DMS53 treated with DMSO at 0.1 percent for 48 hours (cell line): ENCODE measurements around the gene PLOD2.
A peak's percentile ranks its signal among the peaks of the same experiment; 100 is the strongest.

Experiments
- DNase-seq: peaks from one replicate; lab custom pipeline; 2025; ENCODE audit not compliant: unreplicated experiment; lab: John Stamatoyannopoulos, UW

Gene PLOD2

GRCh38 chr3:146101538-146101937 lies 59.4 kb downstream of the PLOD2 start:
- no peak for DNase-seq

- no peak for DNase-seq
Observed at GRCh38 chr3:146100825-146101444, 60.0 kb downstream of the PLOD2 start.

- no peak for DNase-seq
Observed at GRCh38 chr3:146100180-146100579, 60.8 kb downstream of the PLOD2 start.

GRCh38 chr3:146099316-146099715 lies 61.7 kb downstream of the PLOD2 start:
- DNase-seq: no peak

GRCh38 chr3:146093896-146094295 lies 67.1 kb downstream of the PLOD2 start:
- DNase-seq: no peak

- no peak for DNase-seq
Observed at GRCh38 chr3:146092230-146092629, 68.8 kb downstream of the PLOD2 start.

GRCh38 chr3:146091397-146091796 lies 69.6 kb downstream of the PLOD2 start:
- DNase-seq: no peak

GRCh38 chr3:146090521-146090920 lies 70.5 kb downstream of the PLOD2 start:
- no peak for DNase-seq

- DNase-seq: no peak
Observed at GRCh38 chr3:146088840-146089239, 72.1 kb downstream of the PLOD2 start.

- no peak for DNase-seq
Observed at GRCh38 chr3:146087116-146087515, 73.9 kb downstream of the PLOD2 start.

- no peak for DNase-seq
Observed at GRCh38 chr3:146086211-146086610, 74.8 kb downstream of the PLOD2 start.

- DNase-seq: no peak
Observed at GRCh38 chr3:146085678-146086077, 75.3 kb downstream of the PLOD2 start.

GRCh38 chr3:146080578-146080977 lies 80.4 kb downstream of the PLOD2 start:
- no peak for DNase-seq

- no peak for DNase-seq
Observed at GRCh38 chr3:146078031-146078430, 83.0 kb downstream of the PLOD2 start.

- no peak for DNase-seq
Observed at GRCh38 chr3:146077181-146077580, 83.8 kb downstream of the PLOD2 start.

GRCh38 chr3:146072824-146073223 lies 88.2 kb downstream of the PLOD2 start:
- no peak for DNase-seq

GRCh38 chr3:146072061-146072460 lies 88.9 kb downstream of the PLOD2 start:
- no peak for DNase-seq

GRCh38 chr3:146071632-146072031 lies 89.4 kb downstream of the PLOD2 start:
- DNase-seq: no peak

GRCh38 chr3:146067048-146067447 lies 93.9 kb downstream of the PLOD2 start:
- no peak for DNase-seq

GRCh38 chr3:146065573-146066006 lies 95.4 kb downstream of the PLOD2 start:
- peak; percentile 20 for DNase-seq

GRCh38 chr3:146058241-146058640 lies 102.7 kb downstream of the PLOD2 start:
- no peak for DNase-seq

GRCh38 chr3:146052791-146053310 lies 108.1 kb downstream of the PLOD2 start:
- no peak for DNase-seq
